ENCODE results near the gene NLRP12.
"Not testable (repeated sequence)": the region's sequence is repeated elsewhere in the genome, so short reads cannot be mapped to it uniquely, and the experiment has no call there.

Gene NLRP12

GRCh38 chr19:53824134-53824611 lies at the start of gene NLRP12:
Gene NLRP12, minus strand, starts transcription at chr19:53824314. Its CDS starts 140 bp downstream, at chr19:53824174.
- peak; percentile 96 for DNase-seq

- DNase-seq = no peak
Observed at GRCh38 chr19:53872762-53873161, 48.6 kb upstream of the NLRP12 start.

- DNase-seq = peak; percentile 65
Observed at GRCh38 chr19:53871454-53871853, 47.3 kb upstream of the NLRP12 start.

GRCh38 chr19:53870485-53870844 lies 46.4 kb upstream of the NLRP12 start:
- peak; percentile 74 for DNase-seq

GRCh38 chr19:53869805-53870484 lies 45.8 kb upstream of the NLRP12 start:
- DNase-seq = not testable (repeated sequence)

GRCh38 chr19:53868892-53869804 lies 45.0 kb upstream of the NLRP12 start:
- DNase-seq = peak; percentile 85

- peak; percentile 52 for DNase-seq
Observed at GRCh38 chr19:53868091-53868891, 44.2 kb upstream of the NLRP12 start.

GRCh38 chr19:53867225-53868090 lies 43.3 kb upstream of the NLRP12 start, which contains the start of gene MYADM:
Gene MYADM, plus strand, starts transcription at chr19:53867883. Its CDS starts 5,647 bp downstream, at chr19:53873530.
- peak; percentile 99 for DNase-seq

GRCh38 chr19:53866865-53867224 lies 42.7 kb upstream of the NLRP12 start:
- DNase-seq = no peak

- peak; percentile 62 for DNase-seq
Observed at GRCh38 chr19:53865918-53866864, 42.1 kb upstream of the NLRP12 start.

GRCh38 chr19:53865523-53865917 lies 41.4 kb upstream of the NLRP12 start:
- DNase-seq = no peak

- no peak for DNase-seq
Observed at GRCh38 chr19:53864308-53864836, 40.3 kb upstream of the NLRP12 start.

GRCh38 chr19:53853707-53854106 lies 29.6 kb upstream of the NLRP12 start:
- no peak for DNase-seq

- DNase-seq = peak; percentile 78
Observed at GRCh38 chr19:53849237-53849676, 25.1 kb upstream of the NLRP12 start.

GRCh38 chr19:53847555-53847954 lies 23.4 kb upstream of the NLRP12 start:
- DNase-seq = no peak

- DNase-seq = peak; percentile 85
Observed at GRCh38 chr19:53844849-53845246, 20.7 kb upstream of the NLRP12 start.

- DNase-seq = peak; percentile 74
Observed at GRCh38 chr19:53840914-53841313, 16.8 kb upstream of the NLRP12 start.

GRCh38 chr19:53840241-53840640 lies 16.1 kb upstream of the NLRP12 start:
- DNase-seq = not testable (repeated sequence)

- DNase-seq = not testable (repeated sequence)
Observed at GRCh38 chr19:53838446-53838845, 14.3 kb upstream of the NLRP12 start.

- DNase-seq = not testable (repeated sequence)
Observed at GRCh38 chr19:53832861-53833260, 8.7 kb upstream of the NLRP12 start.

Measured in suppressor macrophage treated with lipopolysaccharide for 4 hours (primary cell).